GM10266 (cell line): ENCODE measurements around the gene GRWD1.

Source experiments
- DNase-seq: peaks from one replicate; pipeline ENCODE4 v3.0.0; 2012; ENCODE audit errors: extremely low spot score
- CTCF ChIP-seq: IDR thresholded peaks from 2 replicates; pipeline ENCODE4 v1.5.1; 2012; ENCODE audit warnings: mild to moderate bottlenecking, low read depth; ENCODE audit not compliant: control insufficient read depth, insufficient read depth; ENCODE audit errors: missing control alignments

GRWD1 gene

GRCh38 chr19:48428670-48429069, 17.1 kb upstream of the GRWD1 start:
- DNase-seq: no peak
- TF ChIP-seq CTCF: no peak

GRCh38 chr19:48433337-48433736, 12.4 kb upstream of the GRWD1 start:
- no peak for TF ChIP-seq CTCF
- no peak for DNase-seq

GRCh38 chr19:48436586-48436985, 9.2 kb upstream of the GRWD1 start:
- no peak for DNase-seq
- no peak for TF ChIP-seq CTCF

- TF ChIP-seq CTCF: no peak
- DNase-seq: no peak
These were observed 4.3 kb upstream of the GRWD1 start for GRCh38 chr19:48441360-48442050.

GRCh38 chr19:48442116-48443035, 3.4 kb upstream of the GRWD1 start:
- TF ChIP-seq CTCF: no peak
- peak; percentile 24 for DNase-seq

- DNase-seq: peak; percentile 52
- TF ChIP-seq CTCF: no peak
These were observed 2.5 kb upstream of the GRWD1 start for GRCh38 chr19:48443256-48443655.

GRCh38 chr19:48443731-48444128, 2.1 kb upstream of the GRWD1 start:
- DNase-seq: peak; percentile 50
- TF ChIP-seq CTCF: no peak
